ENCODE results near the gene VAC14.

Gene VAC14

GRCh38 chr16:70725024-70725911 lies 75.7 kb downstream of the VAC14 start:
- DNase-seq (ENCODE audit: low read depth in 3 of 3) = no peak

GRCh38 chr16:70724146-70725023 lies 76.6 kb downstream of the VAC14 start:
- no peak for DNase-seq (ENCODE audit: low read depth in 3 of 3)

GRCh38 chr16:70723740-70724145 lies 77.2 kb downstream of the VAC14 start:
- DNase-seq (ENCODE audit: low read depth in 3 of 3) = no peak

- no peak for DNase-seq (ENCODE audit: low read depth in 3 of 3)
These were observed 79.6 kb downstream of the VAC14 start for GRCh38 chr16:70721202-70721963.

GRCh38 chr16:70720425-70721201 lies 80.3 kb downstream of the VAC14 start:
- DNase-seq (ENCODE audit: low read depth in 3 of 3) = no peak

GRCh38 chr16:70717065-70717464 lies 83.9 kb downstream of the VAC14 start:
- DNase-seq (ENCODE audit: low read depth in 3 of 3) = no peak

GRCh38 chr16:70715860-70716357 lies 85.0 kb downstream of the VAC14 start:
- no peak for DNase-seq (ENCODE audit: low read depth in 3 of 3)

- DNase-seq (ENCODE audit: low read depth in 3 of 3) = no peak
These were observed 85.7 kb downstream of the VAC14 start for GRCh38 chr16:70715055-70715858.

GRCh38 chr16:70714581-70715054 lies 86.3 kb downstream of the VAC14 start:
- no peak for DNase-seq (ENCODE audit: low read depth in 3 of 3)

- no peak for DNase-seq (ENCODE audit: low read depth in 3 of 3)
These were observed 87.1 kb downstream of the VAC14 start for GRCh38 chr16:70713824-70714223.

GRCh38 chr16:70713342-70713741 lies 87.6 kb downstream of the VAC14 start:
- DNase-seq (ENCODE audit: low read depth in 3 of 3) = no peak

GRCh38 chr16:70712942-70713341 lies 88.0 kb downstream of the VAC14 start:
- no peak for DNase-seq (ENCODE audit: low read depth in 3 of 3)

- no peak for DNase-seq (ENCODE audit: low read depth in 3 of 3)
These were observed 88.6 kb downstream of the VAC14 start for GRCh38 chr16:70712359-70712758.

- DNase-seq (ENCODE audit: low read depth in 3 of 3) = no peak
These were observed 89.5 kb downstream of the VAC14 start for GRCh38 chr16:70711211-70712031.

- no peak for DNase-seq (ENCODE audit: low read depth in 3 of 3)
These were observed 90.3 kb downstream of the VAC14 start for GRCh38 chr16:70710422-70711210.

- no peak for DNase-seq (ENCODE audit: low read depth in 3 of 3)
These were observed 91.0 kb downstream of the VAC14 start for GRCh38 chr16:70709942-70710341.

- DNase-seq (ENCODE audit: low read depth in 3 of 3) = no peak
These were observed 91.5 kb downstream of the VAC14 start for GRCh38 chr16:70709457-70709856.

Measured in stimulated activated CD4-positive, alpha-beta T cell treated with anti-CD3 and anti-CD28 coated beads, TNF-alpha, amount 100 ng/mL, for 24 hours (primary cell).